IPS-11a (cell line): Measurements from ENCODE around the gene SGSM1.

Experiments
- H3K4me3 ChIP-seq: one replicate; pipeline ENCODE4 v1.5.1; 2013; ENCODE audit warnings: low read depth, low read length, control low read depth

SGSM1 gene, protein sequence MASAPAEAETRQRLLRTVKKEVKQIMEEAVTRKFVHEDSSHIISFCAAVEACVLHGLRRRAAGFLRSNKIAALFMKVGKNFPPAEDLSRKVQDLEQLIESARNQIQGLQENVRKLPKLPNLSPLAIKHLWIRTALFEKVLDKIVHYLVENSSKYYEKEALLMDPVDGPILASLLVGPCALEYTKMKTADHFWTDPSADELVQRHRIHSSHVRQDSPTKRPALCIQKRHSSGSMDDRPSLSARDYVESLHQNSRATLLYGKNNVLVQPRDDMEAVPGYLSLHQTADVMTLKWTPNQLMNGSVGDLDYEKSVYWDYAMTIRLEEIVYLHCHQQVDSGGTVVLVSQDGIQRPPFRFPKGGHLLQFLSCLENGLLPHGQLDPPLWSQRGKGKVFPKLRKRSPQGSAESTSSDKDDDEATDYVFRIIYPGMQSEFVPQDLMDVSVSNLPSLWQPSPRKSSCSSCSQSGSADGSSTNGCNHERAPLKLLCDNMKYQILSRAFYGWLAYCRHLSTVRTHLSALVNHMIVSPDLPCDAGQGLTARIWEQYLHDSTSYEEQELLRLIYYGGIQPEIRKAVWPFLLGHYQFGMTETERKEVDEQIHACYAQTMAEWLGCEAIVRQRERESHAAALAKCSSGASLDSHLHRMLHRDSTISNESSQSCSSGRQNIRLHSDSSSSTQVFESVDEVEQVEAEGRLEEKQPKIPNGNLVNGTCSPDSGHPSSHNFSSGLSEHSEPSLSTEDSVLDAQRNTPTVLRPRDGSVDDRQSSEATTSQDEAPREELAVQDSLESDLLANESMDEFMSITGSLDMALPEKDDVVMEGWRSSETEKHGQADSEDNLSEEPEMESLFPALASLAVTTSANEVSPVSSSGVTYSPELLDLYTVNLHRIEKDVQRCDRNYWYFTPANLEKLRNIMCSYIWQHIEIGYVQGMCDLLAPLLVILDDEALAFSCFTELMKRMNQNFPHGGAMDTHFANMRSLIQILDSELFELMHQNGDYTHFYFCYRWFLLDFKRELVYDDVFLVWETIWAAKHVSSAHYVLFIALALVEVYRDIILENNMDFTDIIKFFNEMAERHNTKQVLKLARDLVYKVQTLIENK

DNA sequence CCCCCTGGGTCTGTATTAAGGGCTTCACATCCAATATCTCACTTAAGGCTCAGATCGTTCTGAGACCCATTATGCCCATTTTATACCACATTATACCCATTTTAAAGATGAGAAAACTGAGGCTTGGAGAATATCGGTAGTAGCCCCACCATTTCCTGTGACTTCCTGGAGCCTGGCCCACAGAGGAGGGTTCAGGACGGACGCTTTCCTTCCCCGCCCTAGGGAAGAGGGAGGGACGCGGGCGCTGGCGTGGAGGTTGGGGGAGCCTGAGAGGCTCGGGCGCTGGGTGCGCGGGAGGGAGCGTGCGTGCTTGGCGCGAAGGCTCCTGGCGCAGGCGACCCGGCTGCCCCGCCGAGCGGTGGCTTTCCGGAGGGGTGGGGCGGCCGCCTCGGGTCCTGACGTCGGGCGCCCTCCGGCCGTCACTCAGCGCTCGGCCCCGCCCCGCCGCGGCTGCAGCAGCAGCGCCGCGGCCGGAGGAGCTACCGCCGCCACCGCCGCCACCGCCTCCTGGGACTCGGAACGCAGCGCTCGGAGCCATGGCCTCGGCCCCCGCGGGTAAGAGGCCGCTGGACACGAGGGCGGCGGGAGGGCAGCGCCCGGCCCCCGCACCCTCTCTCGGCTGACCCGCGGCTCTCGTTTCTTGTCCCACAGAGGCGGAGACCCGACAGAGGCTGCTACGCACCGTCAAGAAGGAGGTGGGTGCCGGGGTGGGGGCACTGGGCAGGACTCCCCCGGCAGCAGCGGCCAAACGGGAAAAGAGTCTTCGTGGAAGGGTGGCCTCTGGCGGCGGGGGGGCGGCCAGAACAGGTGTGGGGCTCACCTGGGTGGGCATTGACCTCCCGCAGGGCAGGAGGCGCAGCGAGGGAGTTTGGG is at the start of gene SGSM1:
SGSM1 (plus strand) TSS at position 422 of the 873 bp plus-strand sequence; CDS start at position 537, 115 bp downstream.
- peak within 1 kb of the TSS; percentile 62 for H3K4me3 ChIP-seq

DNA sequence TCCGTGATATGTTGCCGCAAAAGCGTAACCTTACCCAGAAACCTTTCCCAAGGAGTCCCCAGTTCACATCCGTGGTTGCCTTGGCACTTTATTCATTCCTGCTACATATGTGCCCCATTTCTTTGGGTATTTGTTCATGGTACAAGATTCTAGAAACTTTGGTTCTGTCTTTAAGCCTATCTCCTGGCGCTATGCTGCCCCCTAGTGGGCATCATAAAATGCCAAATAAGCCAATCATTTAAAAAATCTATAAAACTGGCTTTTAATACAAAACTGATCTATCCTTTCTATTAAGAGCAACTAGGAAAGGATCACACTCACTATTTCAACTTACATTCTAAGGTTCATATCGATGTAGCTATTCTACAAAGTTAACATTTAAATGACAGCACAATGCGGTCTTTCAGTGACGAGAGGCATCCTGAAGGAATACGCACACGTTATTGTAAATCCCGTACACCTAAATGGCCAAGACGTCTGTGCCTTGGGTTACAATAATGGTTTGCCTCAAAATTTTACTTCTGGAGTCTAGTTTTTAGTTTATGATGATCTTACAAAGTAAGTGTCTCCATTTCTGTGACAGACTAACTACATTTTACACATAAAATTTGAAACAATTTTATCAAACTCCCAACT is 47.7 kb upstream of the SGSM1 start:
- no peak overlapping the region for H3K4me3 ChIP-seq

DNA sequence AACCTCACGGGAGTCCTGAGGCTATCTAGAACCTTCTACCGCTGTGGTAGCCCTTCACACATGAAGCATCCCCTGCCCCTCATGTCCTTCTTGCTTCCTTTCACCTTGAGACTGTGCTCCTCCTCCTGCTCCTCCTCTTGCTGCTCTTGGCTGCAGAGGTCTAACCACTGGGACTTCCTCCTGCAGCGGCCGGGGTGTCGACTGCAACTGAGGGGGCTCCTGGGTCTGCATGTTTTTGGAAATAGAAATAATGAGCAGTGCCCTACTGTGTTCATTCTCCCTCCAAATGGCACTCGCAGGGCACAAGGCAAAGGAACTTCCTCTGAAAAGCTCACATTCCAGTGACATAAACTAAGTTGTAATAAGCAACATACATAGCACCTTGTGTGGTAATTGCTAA is 46.2 kb upstream of the SGSM1 start:
- H3K4me3 ChIP-seq, result no peak overlapping the region

DNA sequence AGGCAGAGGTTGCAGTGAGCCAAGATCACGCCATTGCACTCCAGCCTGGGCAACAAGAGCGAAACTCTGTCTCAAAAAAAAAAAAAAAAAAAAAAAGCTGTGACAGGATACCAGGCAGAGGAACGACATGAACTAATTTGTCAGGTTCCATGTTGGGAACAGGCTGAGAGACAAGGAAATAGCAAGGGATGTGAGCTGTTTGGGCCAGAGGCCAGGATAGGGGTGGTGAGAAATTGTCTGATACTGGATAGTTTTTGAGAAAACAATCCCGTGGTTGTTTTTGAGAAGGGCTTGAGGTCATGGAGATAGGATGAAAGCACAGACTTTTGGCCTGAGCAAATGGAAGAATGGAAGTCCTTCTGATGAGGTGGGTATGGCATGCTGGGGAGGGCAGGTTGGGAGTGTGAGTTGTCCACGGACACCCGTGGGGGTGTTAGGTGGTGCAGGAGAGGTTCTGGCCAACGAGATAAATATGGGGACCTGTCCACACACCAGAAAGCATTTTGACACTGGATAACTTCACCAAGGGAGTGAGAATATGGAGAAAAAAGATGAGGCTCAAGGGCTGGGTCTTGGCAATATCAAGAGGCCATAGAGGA is 45.2 kb upstream of the SGSM1 start:
- no peak overlapping the region for H3K4me3 ChIP-seq

DNA sequence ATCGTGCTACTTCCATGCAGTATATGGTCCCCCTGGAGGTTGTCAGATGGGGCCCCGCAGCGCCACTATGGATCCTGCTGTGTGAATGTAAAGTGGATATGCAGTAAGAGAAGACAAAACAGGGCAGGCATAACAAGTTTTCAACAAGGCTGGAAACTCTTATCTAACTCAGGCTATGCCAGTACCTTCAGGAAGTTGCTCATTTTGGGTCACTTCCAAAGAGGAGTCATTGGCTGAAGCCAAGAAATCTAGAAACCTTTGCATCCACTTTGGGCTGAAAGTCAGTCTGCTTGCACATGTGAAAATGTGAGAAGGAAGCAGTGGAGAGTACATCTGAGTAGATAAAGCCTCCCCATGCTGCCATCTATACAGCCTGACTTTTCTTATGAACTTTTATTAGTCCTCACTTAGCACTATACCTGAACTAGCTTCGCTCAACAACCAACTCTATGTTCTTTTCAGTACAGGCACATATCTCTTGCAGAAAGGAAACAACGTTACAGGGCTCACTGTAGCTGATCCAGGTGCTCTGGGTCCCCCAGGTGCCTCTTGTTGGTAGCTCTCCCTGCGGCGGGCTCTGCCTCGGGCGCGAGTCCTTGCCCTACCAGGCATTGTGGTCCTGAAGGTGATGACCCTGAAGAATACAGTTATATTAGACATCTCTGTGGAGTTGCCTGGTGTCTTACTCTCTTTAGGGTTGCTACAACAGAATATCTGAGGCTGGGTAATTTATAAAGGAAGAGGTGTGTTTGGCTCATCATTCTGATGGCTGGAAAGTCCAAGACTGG is 43.9 kb upstream of the SGSM1 start:
- no peak overlapping the region for H3K4me3 ChIP-seq

DNA sequence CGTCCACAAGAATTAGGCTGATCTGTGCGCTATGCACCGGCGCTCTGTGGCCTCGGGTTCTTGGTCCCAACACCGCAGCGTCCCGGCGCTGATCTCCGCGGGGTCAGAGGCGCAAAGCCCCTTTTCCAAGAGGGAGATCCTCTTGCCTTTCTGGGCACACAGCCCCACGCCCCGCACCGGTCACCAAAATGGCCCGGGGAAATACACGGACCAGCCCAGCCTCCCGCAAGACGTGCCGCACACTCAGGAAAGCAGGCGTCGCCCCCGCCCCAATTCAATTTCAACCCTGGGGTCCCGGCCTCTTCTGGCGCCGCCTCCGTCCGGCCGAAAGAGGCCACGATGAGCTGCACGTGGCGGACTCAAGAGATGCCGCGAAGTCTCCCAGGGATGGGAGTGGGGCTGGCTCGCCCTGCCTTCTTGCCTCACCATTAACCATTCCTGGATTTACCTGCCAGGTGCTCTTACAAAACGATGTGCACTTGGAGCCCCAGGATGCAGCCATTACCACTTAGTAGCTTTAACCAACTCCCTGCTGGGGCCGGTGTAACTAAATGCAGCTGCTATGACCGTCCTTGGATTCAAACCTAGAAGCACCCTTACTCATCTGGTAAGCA is 42.0 kb upstream of the SGSM1 start:
- no peak overlapping the region for H3K4me3 ChIP-seq

DNA sequence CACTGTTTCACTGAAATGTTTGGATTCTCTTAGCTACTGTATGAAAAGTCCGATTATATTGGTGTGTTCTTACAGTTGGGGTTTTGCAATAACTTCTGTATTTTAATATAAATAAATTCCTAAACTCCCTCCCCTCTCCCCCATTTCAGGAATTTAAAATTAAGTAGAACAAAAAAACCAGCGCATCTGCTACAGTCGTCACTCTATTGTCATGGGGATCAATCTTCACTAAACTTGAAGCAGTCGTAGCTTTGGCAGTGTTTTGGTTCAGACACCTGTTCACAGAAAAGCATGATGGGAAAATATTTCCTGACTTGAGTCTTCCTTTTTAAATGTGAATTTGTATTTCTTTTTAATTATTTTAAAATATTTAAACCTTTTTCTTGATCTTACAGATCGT is 40.8 kb upstream of the SGSM1 start:
- H3K4me3 ChIP-seq, result no peak overlapping the region

DNA sequence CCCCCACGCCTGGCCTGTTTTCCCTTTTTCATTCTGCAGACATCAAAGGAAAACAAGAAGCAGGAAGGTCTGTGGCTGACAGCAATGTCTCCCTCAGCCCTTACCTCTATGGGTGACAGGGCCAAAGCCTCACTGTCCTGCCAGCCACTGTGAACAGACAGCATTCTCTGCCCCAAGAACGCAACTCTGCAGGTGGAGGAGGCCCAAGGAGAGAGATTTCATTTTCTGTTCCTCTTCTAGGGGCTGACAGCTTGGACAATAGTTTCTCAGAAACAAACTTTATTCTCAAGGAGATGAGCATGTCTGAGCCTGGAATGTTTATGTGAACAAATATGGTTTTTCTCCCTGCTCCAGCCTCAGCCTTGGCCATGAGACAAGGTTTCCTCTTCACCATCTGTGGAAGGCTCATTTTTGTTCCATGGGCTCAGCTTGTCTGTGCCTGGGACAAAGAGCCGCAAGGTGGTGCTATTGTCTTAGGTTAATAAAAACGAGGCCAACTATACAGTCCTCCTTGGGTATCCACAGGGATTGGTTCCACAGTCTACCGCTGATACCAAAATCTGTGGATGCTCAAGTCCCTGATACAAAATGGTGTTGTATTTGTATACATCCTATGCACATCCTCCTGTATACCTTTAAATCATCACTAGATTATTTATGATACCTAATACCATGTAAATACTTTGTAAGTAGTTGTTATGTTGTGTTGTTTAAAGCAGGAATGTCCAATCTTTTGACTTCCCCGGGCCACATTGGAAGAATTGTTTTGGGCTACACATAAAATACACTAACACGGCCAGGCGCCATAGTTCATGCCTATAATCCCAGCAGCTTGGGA is 37.3 kb upstream of the SGSM1 start:
- no peak overlapping the region for H3K4me3 ChIP-seq

DNA sequence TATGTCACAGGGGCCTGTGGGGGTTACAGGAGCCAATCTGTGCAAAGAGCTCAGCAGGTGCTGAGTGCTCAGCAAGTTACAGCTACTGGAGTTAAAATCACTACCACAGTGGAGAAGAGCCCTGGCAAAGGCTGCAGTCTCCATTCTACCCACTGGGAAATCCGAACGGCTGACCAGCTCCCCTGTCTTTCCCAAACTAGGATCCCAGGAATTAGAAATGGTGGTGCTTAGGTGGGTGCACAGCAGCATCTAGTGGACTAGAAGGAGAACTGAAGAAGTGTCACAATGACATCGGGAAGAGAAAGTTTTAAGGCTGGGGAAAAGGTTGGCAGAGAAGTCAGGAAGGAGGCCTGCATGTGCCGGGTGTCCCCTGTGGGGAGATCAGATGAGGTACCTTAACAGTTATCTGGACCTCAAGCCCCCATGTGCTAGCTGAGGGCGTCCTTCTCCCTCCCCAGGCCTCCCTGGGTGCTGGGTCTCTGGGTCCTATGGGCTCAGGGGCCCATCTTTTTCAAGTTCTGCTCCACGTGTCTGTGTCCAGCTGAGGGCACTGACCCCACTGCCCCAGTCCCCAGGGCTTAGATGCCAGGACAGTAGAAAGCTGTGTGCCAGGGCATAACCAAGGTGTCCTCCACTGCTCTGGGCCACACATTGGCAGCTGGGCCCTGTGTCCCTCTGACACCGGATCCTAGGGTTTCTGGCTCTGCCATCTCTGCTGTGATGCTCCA is 33.4 kb upstream of the SGSM1 start:
- no peak overlapping the region for H3K4me3 ChIP-seq

DNA sequence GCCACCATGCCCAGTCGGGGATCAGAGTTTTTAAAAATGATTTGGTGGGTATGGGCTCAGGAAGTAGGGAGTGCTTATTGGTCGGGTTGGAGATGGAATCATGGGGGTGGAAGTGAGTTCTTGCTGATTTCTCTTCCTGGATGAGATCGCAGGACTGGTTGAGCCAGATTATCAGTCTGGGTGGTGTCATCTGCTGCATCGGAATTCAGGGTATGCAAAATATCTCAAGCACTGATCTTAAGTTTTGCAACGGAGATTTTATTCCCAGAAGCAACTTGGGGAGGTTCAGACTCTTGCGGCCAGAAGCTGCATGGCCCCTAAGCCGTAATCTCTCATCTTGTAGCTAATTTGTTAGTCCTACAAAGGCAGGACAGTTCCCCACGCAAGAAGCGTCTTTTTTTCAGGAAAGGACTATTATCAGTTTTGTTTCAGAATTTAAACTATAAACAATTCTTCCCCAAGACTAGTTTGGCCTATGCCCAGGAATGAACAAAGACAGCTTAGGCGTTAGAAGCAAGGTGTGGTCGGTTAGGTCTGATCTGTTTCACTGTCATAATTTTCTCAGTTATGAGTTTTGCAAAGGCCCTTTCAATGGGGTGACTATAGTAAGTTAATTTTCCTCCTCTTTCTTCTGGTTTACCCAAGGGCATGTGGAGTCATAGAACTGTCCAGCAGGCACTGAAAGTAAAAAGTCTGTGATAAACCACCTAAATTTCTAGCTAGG is 30.1 kb upstream of the SGSM1 start:
- no peak overlapping the region for H3K4me3 ChIP-seq

DNA sequence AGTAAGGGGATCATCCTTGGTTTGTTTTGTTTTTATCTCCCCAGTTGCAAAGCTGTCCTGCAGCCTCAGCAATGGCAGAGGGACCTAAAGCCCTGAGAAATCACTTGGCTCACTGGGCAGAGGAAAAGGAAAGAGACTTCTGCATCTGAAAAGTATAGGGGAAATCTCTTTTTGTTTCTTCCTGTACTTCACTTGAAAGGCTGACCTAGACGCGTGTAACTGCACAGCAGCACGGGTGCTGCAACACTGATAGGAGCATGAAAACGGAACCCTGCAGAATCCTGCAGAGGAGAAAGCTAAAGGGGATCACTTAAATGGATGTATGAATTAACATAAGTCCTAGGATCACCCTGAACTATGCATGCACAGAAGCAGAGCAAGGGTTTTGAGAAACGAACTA is 29.5 kb upstream of the SGSM1 start:
- no peak overlapping the region for H3K4me3 ChIP-seq

DNA sequence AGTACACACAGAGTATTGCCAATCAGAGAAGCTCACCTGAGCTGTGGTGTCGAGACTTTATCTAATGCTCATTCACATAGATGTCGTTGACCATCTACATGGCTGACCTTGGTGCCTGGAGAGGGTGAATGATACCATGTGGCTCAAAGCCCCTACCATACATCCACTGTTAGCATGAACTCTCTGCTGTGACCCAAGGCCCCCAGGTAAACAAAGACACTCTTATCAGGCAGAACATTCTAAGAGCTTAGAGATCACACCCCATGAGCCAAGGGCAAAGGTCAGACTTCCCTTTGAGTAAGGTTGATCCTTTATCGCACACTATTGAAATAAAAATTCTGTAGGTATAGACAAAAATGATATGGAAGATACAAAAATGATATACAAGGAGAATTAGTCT is 16.5 kb upstream of the SGSM1 start:
- H3K4me3 ChIP-seq, result no peak overlapping the region

DNA sequence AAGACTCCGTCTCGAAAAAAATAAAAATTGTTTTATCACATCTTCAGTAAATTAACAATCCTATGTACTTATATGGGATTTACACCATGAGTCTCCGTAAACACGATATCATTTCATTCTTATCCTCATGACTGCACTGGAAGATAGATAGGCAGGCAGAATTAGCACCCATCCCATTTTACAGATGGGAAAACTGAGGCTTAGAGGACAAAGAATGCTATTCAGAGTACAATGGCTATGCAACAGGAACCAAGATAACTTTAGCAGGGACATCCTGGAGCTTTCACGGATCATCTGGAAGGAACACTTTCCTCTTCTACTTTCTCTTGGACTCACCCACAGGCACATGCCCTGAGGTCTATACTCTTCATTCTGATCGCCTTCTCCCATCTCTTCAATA is 14.6 kb upstream of the SGSM1 start:
- no peak overlapping the region for H3K4me3 ChIP-seq

DNA sequence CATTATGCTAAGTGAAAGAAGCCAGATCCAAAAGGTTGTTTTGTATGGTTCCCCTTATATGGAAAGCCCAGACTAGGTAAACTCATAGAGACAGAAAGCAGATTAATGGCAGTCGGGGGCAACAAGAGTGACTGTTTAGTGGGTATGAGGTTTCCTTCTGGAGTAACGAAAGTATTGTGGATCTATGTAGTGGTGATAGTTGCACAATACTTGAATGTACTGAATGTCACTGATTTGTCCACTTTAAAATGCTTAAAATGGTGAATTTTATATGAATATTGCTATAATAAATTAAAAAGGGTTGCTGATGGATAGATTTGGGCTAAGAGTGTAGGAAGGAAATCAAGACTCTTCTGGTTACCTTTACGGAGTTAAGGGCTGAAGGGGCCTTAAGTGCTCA is 10.0 kb upstream of the SGSM1 start:
- no peak overlapping the region for H3K4me3 ChIP-seq

DNA sequence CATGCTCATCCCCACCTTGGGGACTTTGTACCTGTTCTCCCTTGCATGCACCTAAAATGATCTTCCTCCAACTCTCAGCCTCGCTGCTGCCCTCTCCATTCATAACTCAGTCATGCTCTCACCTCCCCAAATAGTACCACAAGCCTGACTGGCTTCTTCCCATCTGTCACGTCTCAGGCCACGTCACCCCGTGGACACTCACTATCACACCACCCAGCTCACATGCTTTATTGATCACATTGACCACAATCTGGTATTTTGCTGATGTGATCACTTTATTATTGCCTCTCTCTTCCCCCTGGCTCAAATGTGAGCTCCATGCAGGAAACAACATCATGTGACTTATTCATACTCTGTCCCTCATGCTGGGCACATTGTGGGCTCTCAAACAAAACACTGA is 9.2 kb upstream of the SGSM1 start:
- no peak overlapping the region for H3K4me3 ChIP-seq

DNA sequence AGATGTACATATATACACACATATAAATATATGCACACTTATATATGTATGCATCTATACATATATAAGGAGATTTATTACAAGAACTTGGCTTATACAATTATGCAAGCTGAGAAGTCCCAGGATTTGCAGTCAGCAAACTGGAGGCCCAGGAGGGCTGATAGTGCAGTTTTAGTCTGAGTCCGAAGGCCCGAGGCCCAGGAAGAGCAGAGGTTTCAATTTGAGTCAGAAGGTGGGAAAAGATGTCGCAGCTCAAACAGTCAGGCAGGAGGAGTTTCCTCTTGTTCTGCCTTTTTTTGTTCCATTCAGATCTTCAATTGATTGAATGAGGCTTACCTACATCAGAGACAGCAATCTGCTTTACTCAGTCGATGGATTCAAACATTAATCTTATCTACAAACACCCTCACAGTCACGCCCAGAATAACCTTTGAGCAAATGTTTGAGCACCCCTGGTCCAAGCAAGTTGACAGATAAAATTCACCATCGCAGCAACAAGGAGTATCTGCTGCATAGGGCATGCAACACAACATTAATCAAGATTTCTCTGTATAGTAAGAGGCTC is 4.0 kb upstream of the SGSM1 start:
- no peak overlapping the region for H3K4me3 ChIP-seq
